SK-N-MC (cell line): Measurements from ENCODE around the gene ST6GAL1.

ENCODE experiments used
- EZH2 ChIP-seq: fragments of 200-600 bp; sonication (generic); IDR thresholded peaks from one replicate; pipeline ENCODE4 v1.6.1; 2017; ENCODE audit warnings: antibody characterized with exemption
- POLR2AphosphoS5 ChIP-seq: IDR thresholded peaks from 2 replicates; pipeline ENCODE4 v1.6.1; 2012; ENCODE audit warnings: mild to moderate bottlenecking, low read depth, low read length, borderline replicate concordance

DNA sequence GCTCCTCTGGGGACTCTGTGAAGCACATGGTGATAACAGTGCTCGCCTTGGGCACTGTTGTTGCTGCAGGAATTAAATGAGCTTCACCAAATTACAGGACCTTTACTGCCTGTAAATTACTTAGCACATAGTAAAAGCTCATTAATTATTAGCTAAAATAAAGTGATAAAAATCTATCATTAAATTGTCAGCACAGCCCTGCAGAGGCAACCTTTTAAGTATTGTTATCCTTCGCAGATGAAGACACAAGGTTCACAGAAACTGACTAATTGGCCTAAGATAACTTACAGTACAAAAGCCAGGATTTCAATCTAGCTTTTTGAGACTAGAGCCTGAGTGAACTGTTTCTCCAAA, 96.0 kb downstream of the ST6GAL1 start:
- TF ChIP-seq EZH2 (no peak), POLR2AphosphoS5 (no peak)
